Endothelial cell (in vitro differentiated cells): Measurements from ENCODE around the gene PRSS48. TPM values are rescaled to one million over a fixed set of nuclear protein-coding genes. Genes with fewer than 3 reads are reported as not detected.

Experiments
- DNase-seq: peaks from one replicate; pipeline ENCODE4 v3.0.0; 2021; ENCODE audit warnings: low spot score
- H3K27ac Mint-ChIP-seq: one replicate; pipeline ENCODE4 v1.8.0; 2021; ENCODE audit warnings: mixed read lengths, inconsistent platforms; ENCODE audit not compliant: unreplicated experiment
- H3K27me3 Mint-ChIP-seq: one replicate; pipeline ENCODE4 v1.8.0; 2021; ENCODE audit warnings: mild to moderate bottlenecking, moderate library complexity, mixed read lengths, inconsistent platforms; ENCODE audit not compliant: unreplicated experiment
- H3K36me3 Mint-ChIP-seq: one replicate; pipeline ENCODE4 v1.8.0; 2021; ENCODE audit warnings: mild to moderate bottlenecking, low read depth, mixed read lengths, inconsistent platforms; ENCODE audit not compliant: unreplicated experiment
- H3K4me1 Mint-ChIP-seq: one replicate; pipeline ENCODE4 v1.8.0; 2021; ENCODE audit warnings: mild to moderate bottlenecking, mixed read lengths, inconsistent platforms; ENCODE audit not compliant: unreplicated experiment
- H3K4me3 Mint-ChIP-seq: one replicate; pipeline ENCODE4 v1.8.0; 2021; ENCODE audit warnings: mild to moderate bottlenecking, mixed read lengths, inconsistent platforms; ENCODE audit not compliant: unreplicated experiment
- H3K9me3 Mint-ChIP-seq: one replicate; pipeline ENCODE4 v1.8.0; 2021; ENCODE audit warnings: mixed read lengths, inconsistent platforms; ENCODE audit not compliant: unreplicated experiment
- CTCF ChIP-seq: fragments of 200-600 bp; sonication (generic); IDR thresholded peaks from one replicate; pipeline ENCODE4 v1.5.0; 2021; ENCODE audit warnings: antibody characterized with exemption; ENCODE audit not compliant: unreplicated experiment
- total RNA-seq: library from RNA; stranded (reverse); fragmentation: NEBNext Ultra II Directional; extraction: Animal tissue kit (Norgen Biotek cat#: 25700); gene quantifications from one replicate; pipeline ENCODE4 v1.2.1, GENCODE V29; 2021; ENCODE audit not compliant: unreplicated experiment

PRSS48 gene
- total RNA-seq, 1 donor from 2014 or later = not detected

- Mint-ChIP-seq H3K4me3 (no peak overlapping the region), H3K27ac (no peak overlapping the region), H3K4me1 (peaks cover 17% of the 10 kb centered on the region), H3K36me3 (peaks cover 20% of the 10 kb centered on the region), H3K9me3 (no peaks in the 10 kb centered on the region), H3K27me3 (no peaks in the 10 kb centered on the region)
- DNase-seq = no peak
- TF ChIP-seq CTCF = no peak
Observed at GRCh38 chr4:151292038-151292437, 15.1 kb downstream of the PRSS48 start.

- no peaks in the 10 kb centered on the region for H3K9me3 Mint-ChIP-seq
- H3K4me1 Mint-ChIP-seq = peaks cover 25% of the 10 kb centered on the region
- TF ChIP-seq CTCF = no peak
- H3K4me3 Mint-ChIP-seq = no peak overlapping the region
- no peak overlapping the region for H3K27ac Mint-ChIP-seq
- peaks cover 20% of the 10 kb centered on the region for H3K36me3 Mint-ChIP-seq
- DNase-seq = no peak
- H3K27me3 Mint-ChIP-seq = peaks cover 4% of the 10 kb centered on the region
Observed at GRCh38 chr4:151294833-151295496, 18.0 kb downstream of the PRSS48 start.

- no peak for TF ChIP-seq CTCF
- H3K27me3 Mint-ChIP-seq = peaks cover 4% of the 10 kb centered on the region
Observed at GRCh38 chr4:151296227-151296626, 19.3 kb downstream of the PRSS48 start.

GRCh38 chr4:151297170-151297569, 20.2 kb downstream of the PRSS48 start:
- H3K27me3 Mint-ChIP-seq = peaks cover 4% of the 10 kb centered on the region

More at GRCh38 chr4:151296227-151296626, 19.3 kb downstream of the PRSS48 start:
- DNase-seq = no peak
- peaks cover 25% of the 10 kb centered on the region for H3K4me1 Mint-ChIP-seq
- H3K27ac Mint-ChIP-seq = no peak overlapping the region
- no peaks in the 10 kb centered on the region for H3K9me3 Mint-ChIP-seq
- no peak overlapping the region for H3K4me3 Mint-ChIP-seq
- H3K36me3 Mint-ChIP-seq = peaks cover 12% of the 10 kb centered on the region

More at GRCh38 chr4:151297170-151297569, 20.2 kb downstream of the PRSS48 start:
- Mint-ChIP-seq H3K36me3 (peaks cover 15% of the 10 kb centered on the region), H3K9me3 (no peaks in the 10 kb centered on the region), H3K4me3 (no peak overlapping the region), H3K4me1 (peaks cover 28% of the 10 kb centered on the region), H3K27ac (no peak overlapping the region)
- DNase-seq = no peak
- TF ChIP-seq CTCF = no peak
